ENCODE measurements around the gene TPST2. TPM values are rescaled to one million over a fixed set of nuclear protein-coding genes. Genes with fewer than 3 reads are reported as not detected.

TPST2 gene
- total and polyA plus RNA-seq, 2 of the 4 experiments (the other 2 are of a cell fraction): 42.5 to 63.6 TPM

- intact Hi-C loops (cut with micrococcal nuclease): no loop called here
- H3K23ac ChIP-seq (ENCODE audit: low read depth, low read length): no peak overlapping the region
- H2AK5ac ChIP-seq (ENCODE audit: low read depth, low read length): no peak overlapping the region
- whole genome bisulfite sequencing, 2 experiments (ENCODE audit: extremely low coverage in 2 of 2, insufficient read length in 1 of 2): no CpG with 5 or more reads among the region's 3 CpGs
- no peak overlapping the region for H3K14ac ChIP-seq (replicated peaks; ENCODE audit: low read depth, low read length)
- no peak overlapping the region for H3K27ac ChIP-seq (ENCODE audit: insufficient read depth, low read length)
- no peak overlapping the region for H3K4me3 ChIP-seq (ENCODE audit: insufficient read depth, low read depth, low read length)
- BruUV-seq (replicated peaks): no TSS peak
- H2AFZ ChIP-seq (replicated peaks; ENCODE audit: low read length, poor library complexity): no peak overlapping the region
- H3K56ac ChIP-seq (ENCODE audit: extremely low read depth, insufficient read depth, low read length): no peak overlapping the region
- H2BK20ac ChIP-seq (ENCODE audit: low read depth, low read length): no peak overlapping the region
- in situ Hi-C loops (cut with MboI; ENCODE audit: low sequenced_read_pairs): loop anchor here (10.0 kb wide), 1 partner anchor 59 kb away; the partner anchor contains the start of gene TPST2
- H4K8ac ChIP-seq (ENCODE audit: low read depth in 2 of 2, low read length in 2 of 2): no peak overlapping the region
- H3K36me3 ChIP-seq (ENCODE audit: control insufficient read depth, insufficient read depth, low read length): peaks cover 24% of the 10 kb centered on the region
- ChIA-PET POLR2A (ENCODE audit: unreplicated experiment) (no interaction called here), CTCF (no interaction called here)
- H3K27me3 ChIP-seq (ENCODE audit: control insufficient read depth, insufficient read depth, low read length): no peaks in the 10 kb centered on the region
- H3K4me1 ChIP-seq (ENCODE audit: control insufficient read depth, insufficient read depth, low read length): no peaks in the 10 kb centered on the region
- H4K91ac ChIP-seq (ENCODE audit: insufficient read depth, low read depth, low read length): no peak overlapping the region
- no peak for DNase-seq
- H3K9me3 ChIP-seq (ENCODE audit: control insufficient read depth, insufficient read depth, low read length): no peaks in the 10 kb centered on the region
- dilution Hi-C loops (cut with HindIII; ENCODE audit: low sequenced_read_pairs, unreplicated experiment): no loop called here
- H3K18ac ChIP-seq (ENCODE audit: low read depth, low read length): no peak overlapping the region
- H2BK120ac ChIP-seq (ENCODE audit: low read depth, low read length): no peak overlapping the region
- H3K9ac ChIP-seq (ENCODE audit: low read depth, low read length): no peak overlapping the region
- H3K4me2 ChIP-seq (ENCODE audit: low read depth, low read length): no peak overlapping the region
- H3K9me1 ChIP-seq (ENCODE audit: insufficient read depth, low read length): no peaks in the 10 kb centered on the region; the same call in none of the 2 replicates
- H2AK9ac ChIP-seq (replicated peaks; ENCODE audit: low read depth, low read length, poor library complexity): no peak overlapping the region
- no peak overlapping the region for H2BK5ac ChIP-seq (ENCODE audit: low read depth, low read length, poor library complexity, severe bottlenecking)
- H4K20me1 ChIP-seq (ENCODE audit: insufficient read depth, low read length): 0 out of 2 replicates have a peak, but pooled peaks cover 4% of the 10 kb centered on the region
- H3K79me1 ChIP-seq (ENCODE audit: low read depth in 1 of 2, low read length in 2 of 2): peaks cover 3 to 50% of the 10 kb centered on the region in 2 experiments
- no peak overlapping the region for H3K4ac ChIP-seq (ENCODE audit: low read depth, low read length)
- ATAC-seq (ENCODE audit: low read depth): no peak
- H2BK15ac ChIP-seq (ENCODE audit: low read depth, low read length): no peak overlapping the region
- TF ChIP-seq CHD1 (IDR thresholded peaks at IDR 0.05; ENCODE audit: low read depth, low read length): no peak
- TF ChIP-seq MAZ (IDR thresholded peaks at IDR 0.05; ENCODE audit: borderline replicate concordance, low read depth, low read length): no peak
- no peak for TF ChIP-seq MAFK (IDR thresholded peaks at IDR 0.05; ENCODE audit: low read depth, low read length)
- no peak for TF ChIP-seq CEBPB (IDR thresholded peaks at IDR 0.05; ENCODE audit: low read depth, low read length)
- TF ChIP-seq MXI1 (IDR thresholded peaks at IDR 0.05; ENCODE audit: borderline replicate concordance, low read depth, low read length): no peak
- no peak for TF ChIP-seq RFX5 (IDR thresholded peaks at IDR 0.05; ENCODE audit: low read depth, low read length)
- no peak for TF ChIP-seq ELK1 (IDR thresholded peaks at IDR 0.05; ENCODE audit: borderline replicate concordance, low read depth, low read length)
- no peak for TF ChIP-seq CTCF (conservative IDR thresholded peaks at IDR 0.05; ENCODE audit: low read depth, low read length)
- no peak for TF ChIP-seq POLR2A (IDR thresholded peaks at IDR 0.05; ENCODE audit: low read depth, low read length)
- TF ChIP-seq RAD21 (IDR thresholded peaks at IDR 0.05; ENCODE audit: low read length): no peak
- TF ChIP-seq BHLHE40 (IDR thresholded peaks at IDR 0.05; ENCODE audit: low read depth, low read length): no peak
- no peak for TF ChIP-seq RCOR1 (IDR thresholded peaks at IDR 0.05; ENCODE audit: insufficient replicate concordance, low read length)
- no peak for TF ChIP-seq USF2 (IDR thresholded peaks at IDR 0.05; ENCODE audit: low read depth, low read length)
- TF ChIP-seq NFE2L2 (IDR thresholded peaks at IDR 0.05; ENCODE audit: low read depth, low read length): no peak
- no peak for TF ChIP-seq SMC3 (IDR thresholded peaks at IDR 0.05; ENCODE audit: low read depth, low read length)
- no peak overlapping the region for H4K5ac ChIP-seq (ENCODE audit: low read depth, low read length)
These were observed 54.4 kb downstream of the TPST2 start for GRCh38 chr22:26535603-26535908.
